Suprapubic skin (tissue), 4 donors: ENCODE results near the gene CGB2.

Source experiments
- POLR2A ChIP-seq, 2 donors: fragments of 450-650 bp; IDR thresholded peaks; one replicate each; pipeline ENCODE4 v1.6.1; 2017; ENCODE audit warnings: antibody characterized with exemption in 2 of 2, mild to moderate bottlenecking in 2 of 2, moderate library complexity in 2 of 2
- POLR2AphosphoS5 ChIP-seq, 3 donors: sonication (generic); formaldehyde crosslinking; IDR thresholded peaks; one replicate each; pipeline ENCODE4 v1.6.1; 2017; ENCODE audit warnings: antibody characterized with exemption in 3 of 3
- TF ChIP-seq, protein P1 (sequence below), 2 donors: fragments of 200-600 bp in 1 of 2; fragments of 450-650 bp in 1 of 2; sonication (generic) in 1 of 2; IDR thresholded peaks; one replicate each; pipeline ENCODE4 v1.5.1; 2016 to 2019; ENCODE audit warnings: antibody characterized with exemption in 2 of 2, mild to moderate bottlenecking in 1 of 2, moderate library complexity in 1 of 2

- no peak for TF ChIP-seq POLR2A (IDR thresholded peaks at IDR 0.05)
- TF ChIP-seq, protein P1, sequence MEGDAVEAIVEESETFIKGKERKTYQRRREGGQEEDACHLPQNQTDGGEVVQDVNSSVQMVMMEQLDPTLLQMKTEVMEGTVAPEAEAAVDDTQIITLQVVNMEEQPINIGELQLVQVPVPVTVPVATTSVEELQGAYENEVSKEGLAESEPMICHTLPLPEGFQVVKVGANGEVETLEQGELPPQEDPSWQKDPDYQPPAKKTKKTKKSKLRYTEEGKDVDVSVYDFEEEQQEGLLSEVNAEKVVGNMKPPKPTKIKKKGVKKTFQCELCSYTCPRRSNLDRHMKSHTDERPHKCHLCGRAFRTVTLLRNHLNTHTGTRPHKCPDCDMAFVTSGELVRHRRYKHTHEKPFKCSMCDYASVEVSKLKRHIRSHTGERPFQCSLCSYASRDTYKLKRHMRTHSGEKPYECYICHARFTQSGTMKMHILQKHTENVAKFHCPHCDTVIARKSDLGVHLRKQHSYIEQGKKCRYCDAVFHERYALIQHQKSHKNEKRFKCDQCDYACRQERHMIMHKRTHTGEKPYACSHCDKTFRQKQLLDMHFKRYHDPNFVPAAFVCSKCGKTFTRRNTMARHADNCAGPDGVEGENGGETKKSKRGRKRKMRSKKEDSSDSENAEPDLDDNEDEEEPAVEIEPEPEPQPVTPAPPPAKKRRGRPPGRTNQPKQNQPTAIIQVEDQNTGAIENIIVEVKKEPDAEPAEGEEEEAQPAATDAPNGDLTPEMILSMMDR (IDR thresholded peaks at IDR 0.05), result no peak
- TF ChIP-seq POLR2AphosphoS5 (IDR thresholded peaks at IDR 0.05), result no peak
Observed at GRCh38 chr19:48986211-48986610, 45.5 kb upstream of the CGB2 start.
